ENCODE data around the gene DYRK1B.
A peak's percentile ranks its signal among the peaks of the same experiment; 100 is the strongest.

Gene DYRK1B

GRCh38 chr19:39852882-39853281, 18.9 kb upstream of the DYRK1B start:
- no peak for DNase-seq

- no peak for DNase-seq
Observed at GRCh38 chr19:39850892-39851291, 16.9 kb upstream of the DYRK1B start.

GRCh38 chr19:39848392-39848791, 14.4 kb upstream of the DYRK1B start:
- DNase-seq, result no peak

GRCh38 chr19:39847525-39847924, 13.6 kb upstream of the DYRK1B start:
- no peak for DNase-seq

- DNase-seq, result peak; percentile 73
Observed at GRCh38 chr19:39846678-39847486, 12.9 kb upstream of the DYRK1B start.

- DNase-seq, result peak; percentile 99
Observed at GRCh38 chr19:39845933-39846677, 12.1 kb upstream of the DYRK1B start, which contains the start of gene FBL. Gene FBL, minus strand, starts transcription at chr19:39846379. Its CDS starts 79 bp downstream, at chr19:39846300.

GRCh38 chr19:39845584-39845932, 11.6 kb upstream of the DYRK1B start:
- DNase-seq, result peak; percentile 53

- DNase-seq, result no peak
Observed at GRCh38 chr19:39845172-39845571, 11.2 kb upstream of the DYRK1B start.

GRCh38 chr19:39843919-39844793, 10.2 kb upstream of the DYRK1B start:
- peak; percentile 40 for DNase-seq

- no peak for DNase-seq
Observed at GRCh38 chr19:39842693-39843435, 8.9 kb upstream of the DYRK1B start.

- DNase-seq, result no peak
Observed at GRCh38 chr19:39841041-39841440, 7.1 kb upstream of the DYRK1B start.

- no peak for DNase-seq
Observed at GRCh38 chr19:39840492-39840891, 6.5 kb upstream of the DYRK1B start.

GRCh38 chr19:39839678-39840327, 5.8 kb upstream of the DYRK1B start:
- no peak for DNase-seq

GRCh38 chr19:39838569-39838968, 4.6 kb upstream of the DYRK1B start:
- no peak for DNase-seq

- no peak for DNase-seq
Observed at GRCh38 chr19:39837978-39838377, 4.0 kb upstream of the DYRK1B start.

- no peak for DNase-seq
Observed at GRCh38 chr19:39834287-39834841, 402 bp upstream of the DYRK1B start.

GRCh38 chr19:39833160-39833463, 850 bp downstream of the DYRK1B start:
- DNase-seq, result no peak

GRCh38 chr19:39832341-39833083, 1.4 kb downstream of the DYRK1B start:
- DNase-seq, result no peak

GRCh38 chr19:39831679-39832078, 2.3 kb downstream of the DYRK1B start:
- DNase-seq, result no peak

GRCh38 chr19:39830847-39831246, 3.1 kb downstream of the DYRK1B start:
- DNase-seq, result no peak

- no peak for DNase-seq
Observed at GRCh38 chr19:39830406-39830805, 3.6 kb downstream of the DYRK1B start.

Data from NCI-H2227 treated with DMSO at 0.1 percent for 48 hours (cell line).